ENCODE data around the gene CSRP1. TPM values are rescaled to one million over a fixed set of nuclear protein-coding genes. Genes with fewer than 3 reads are reported as not detected.

The CSRP1 gene
- polyA plus RNA-seq, 2 of the 4 experiments (the other 2 are of a cell fraction): 277 to 655 TPM

DNA sequence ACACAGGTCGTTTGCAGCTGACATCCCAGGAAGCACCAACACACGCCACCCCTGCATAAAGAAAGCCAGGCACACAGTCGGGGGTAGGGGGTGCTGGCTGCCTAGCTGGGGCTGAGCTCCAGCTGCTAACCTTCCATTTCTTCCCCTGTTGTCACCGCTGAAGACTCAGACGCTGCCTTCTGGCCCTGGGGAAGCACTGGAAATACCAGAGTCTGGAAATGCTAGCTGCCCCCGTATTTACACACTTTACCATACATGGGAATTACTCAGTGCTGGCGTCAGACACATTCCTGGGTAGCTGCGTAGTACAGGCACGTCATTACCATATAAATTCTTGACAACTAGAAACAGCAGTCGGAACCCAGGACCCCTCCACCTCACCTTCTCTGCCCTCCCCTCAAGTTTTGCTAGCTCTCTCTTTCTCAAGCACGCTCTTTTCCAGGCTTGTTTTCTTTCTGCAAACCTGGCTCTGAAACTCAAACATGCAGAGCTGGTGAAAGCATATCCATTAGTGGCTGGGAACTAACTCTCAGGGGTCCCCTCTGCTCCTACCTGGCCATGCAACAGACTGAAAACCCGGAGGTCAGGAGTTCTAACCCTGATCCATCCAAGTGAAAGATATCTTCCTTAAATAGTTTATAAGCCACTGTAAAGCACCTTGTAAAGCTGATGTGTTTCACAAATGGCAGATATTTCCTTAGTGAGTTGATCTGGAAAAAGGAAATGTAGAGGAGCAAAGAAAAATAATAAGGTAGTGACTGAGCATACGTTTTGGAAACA is 3.3 kb downstream of the CSRP1 start:
- Histone ChIP-seq H3K4me1 (peaks cover 73% of the 10 kb centered on the region), H3K4me2 (peak overlapping the region; percentile 85), H3K4me3 (peak overlapping the region; percentile 66), H3K27ac (peak overlapping the region; percentile 87 to 96), H3K9me3 (no peaks in the 10 kb centered on the region)
- FAIRE-seq: no peak
- ATAC-seq: peak; percentile 62 to 74
- CTCF ChIA-PET: interaction anchor here (1.4 to 49.4 kb wide), 4 partner anchors 10 to 200 kb away, joined by 3 to 1452 read pairs (median 914); partner anchors contain the start of gene CSRP1
- POLR2A ChIA-PET: interaction anchor here (0.5 to 2.7 kb wide), 8 partner anchors 9 to 311 kb away, joined by 3 to 21 read pairs (median 8); no protein-coding TSS in a partner anchor
- 2% methylated on average over 13 of the region's 13 CpGs for WGBS (ENCODE audit: missing lambda C conversion rate)
- DNase-seq (ENCODE audit: low read depth in 1 of 2, low spot score in 1 of 2): peak; percentile 75 to 93
- 0 out of 2 replicates have a peak, but pooled peaks have one; percentile 56 for TF ChIP-seq FOSL2 (IDR thresholded peaks at IDR 0.05)
- peak; percentile 91 for TF ChIP-seq FOSL2 (CRISPR knock-in tag; IDR thresholded peaks at IDR 0.05)
- TF ChIP-seq, protein P1, sequence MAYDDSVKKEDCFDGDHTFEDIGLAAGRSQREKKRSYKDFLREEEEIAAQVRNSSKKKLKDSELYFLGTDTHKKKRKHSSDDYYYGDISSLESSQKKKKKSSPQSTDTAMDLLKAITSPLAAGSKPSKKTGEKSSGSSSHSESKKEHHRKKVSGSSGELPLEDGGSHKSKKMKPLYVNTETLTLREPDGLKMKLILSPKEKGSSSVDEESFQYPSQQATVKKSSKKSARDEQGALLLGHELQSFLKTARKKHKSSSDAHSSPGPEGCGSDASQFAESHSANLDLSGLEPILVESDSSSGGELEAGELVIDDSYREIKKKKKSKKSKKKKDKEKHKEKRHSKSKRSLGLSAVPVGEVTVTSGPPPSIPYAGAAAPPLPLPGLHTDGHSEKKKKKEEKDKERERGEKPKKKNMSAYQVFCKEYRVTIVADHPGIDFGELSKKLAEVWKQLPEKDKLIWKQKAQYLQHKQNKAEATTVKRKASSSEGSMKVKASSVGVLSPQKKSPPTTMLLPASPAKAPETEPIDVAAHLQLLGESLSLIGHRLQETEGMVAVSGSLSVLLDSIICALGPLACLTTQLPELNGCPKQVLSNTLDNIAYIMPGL (CRISPR knock-in tag; IDR thresholded peaks at IDR 0.05; ENCODE audit: borderline replicate concordance): no peak
- TF ChIP-seq, protein P2, sequence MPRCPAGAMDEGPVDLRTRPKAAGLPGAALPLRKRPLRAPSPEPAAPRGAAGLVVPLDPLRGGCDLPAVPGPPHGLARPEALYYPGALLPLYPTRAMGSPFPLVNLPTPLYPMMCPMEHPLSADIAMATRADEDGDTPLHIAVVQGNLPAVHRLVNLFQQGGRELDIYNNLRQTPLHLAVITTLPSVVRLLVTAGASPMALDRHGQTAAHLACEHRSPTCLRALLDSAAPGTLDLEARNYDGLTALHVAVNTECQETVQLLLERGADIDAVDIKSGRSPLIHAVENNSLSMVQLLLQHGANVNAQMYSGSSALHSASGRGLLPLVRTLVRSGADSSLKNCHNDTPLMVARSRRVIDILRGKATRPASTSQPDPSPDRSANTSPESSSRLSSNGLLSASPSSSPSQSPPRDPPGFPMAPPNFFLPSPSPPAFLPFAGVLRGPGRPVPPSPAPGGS (IDR thresholded peaks at IDR 0.05): no peak
- peak in 1 of 2 experiments; percentile 24; a peak in 1 of 5 replicates for TF ChIP-seq RAD21 (conservative IDR thresholded peaks at IDR 0.05 in 1 of 2, IDR thresholded peaks at IDR 0.05 in 1 of 2)
- TF ChIP-seq, protein P3, sequence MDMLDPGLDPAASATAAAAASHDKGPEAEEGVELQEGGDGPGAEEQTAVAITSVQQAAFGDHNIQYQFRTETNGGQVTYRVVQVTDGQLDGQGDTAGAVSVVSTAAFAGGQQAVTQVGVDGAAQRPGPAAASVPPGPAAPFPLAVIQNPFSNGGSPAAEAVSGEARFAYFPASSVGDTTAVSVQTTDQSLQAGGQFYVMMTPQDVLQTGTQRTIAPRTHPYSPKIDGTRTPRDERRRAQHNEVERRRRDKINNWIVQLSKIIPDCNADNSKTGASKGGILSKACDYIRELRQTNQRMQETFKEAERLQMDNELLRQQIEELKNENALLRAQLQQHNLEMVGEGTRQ (IDR thresholded peaks at IDR 0.05): no peak
- TF ChIP-seq CEBPB (IDR thresholded peaks at IDR 0.05): peak in 1 of 2 experiments; percentile 72; a peak in 2 of 4 replicates
- peak; percentile 68 for TF ChIP-seq JUNB (IDR thresholded peaks at IDR 0.05)
- TF ChIP-seq JUN (IDR thresholded peaks at IDR 0.05): peak; percentile 52 to 84; a peak in 4 of 5 replicates
- TF ChIP-seq CBX2 (IDR thresholded peaks at IDR 0.05; ENCODE audit: borderline replicate concordance, low read depth): no peak
- TF ChIP-seq, protein P4, sequence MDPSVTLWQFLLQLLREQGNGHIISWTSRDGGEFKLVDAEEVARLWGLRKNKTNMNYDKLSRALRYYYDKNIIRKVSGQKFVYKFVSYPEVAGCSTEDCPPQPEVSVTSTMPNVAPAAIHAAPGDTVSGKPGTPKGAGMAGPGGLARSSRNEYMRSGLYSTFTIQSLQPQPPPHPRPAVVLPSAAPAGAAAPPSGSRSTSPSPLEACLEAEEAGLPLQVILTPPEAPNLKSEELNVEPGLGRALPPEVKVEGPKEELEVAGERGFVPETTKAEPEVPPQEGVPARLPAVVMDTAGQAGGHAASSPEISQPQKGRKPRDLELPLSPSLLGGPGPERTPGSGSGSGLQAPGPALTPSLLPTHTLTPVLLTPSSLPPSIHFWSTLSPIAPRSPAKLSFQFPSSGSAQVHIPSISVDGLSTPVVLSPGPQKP (IDR thresholded peaks at IDR 0.05; ENCODE audit: low read depth, low read length): no peak
- 0 out of 2 replicates have a peak, but pooled peaks have one; percentile 4 for TF ChIP-seq HEYL (CRISPR knock-in tag; IDR thresholded peaks at IDR 0.05)
- no peak for TF ChIP-seq SREBF2 (IDR thresholded peaks at IDR 0.05)
- peak; percentile 77 to 90; a peak in 4 of 5 replicates for TF ChIP-seq EP300 (IDR thresholded peaks at IDR 0.05)
- TF ChIP-seq, protein P5, sequence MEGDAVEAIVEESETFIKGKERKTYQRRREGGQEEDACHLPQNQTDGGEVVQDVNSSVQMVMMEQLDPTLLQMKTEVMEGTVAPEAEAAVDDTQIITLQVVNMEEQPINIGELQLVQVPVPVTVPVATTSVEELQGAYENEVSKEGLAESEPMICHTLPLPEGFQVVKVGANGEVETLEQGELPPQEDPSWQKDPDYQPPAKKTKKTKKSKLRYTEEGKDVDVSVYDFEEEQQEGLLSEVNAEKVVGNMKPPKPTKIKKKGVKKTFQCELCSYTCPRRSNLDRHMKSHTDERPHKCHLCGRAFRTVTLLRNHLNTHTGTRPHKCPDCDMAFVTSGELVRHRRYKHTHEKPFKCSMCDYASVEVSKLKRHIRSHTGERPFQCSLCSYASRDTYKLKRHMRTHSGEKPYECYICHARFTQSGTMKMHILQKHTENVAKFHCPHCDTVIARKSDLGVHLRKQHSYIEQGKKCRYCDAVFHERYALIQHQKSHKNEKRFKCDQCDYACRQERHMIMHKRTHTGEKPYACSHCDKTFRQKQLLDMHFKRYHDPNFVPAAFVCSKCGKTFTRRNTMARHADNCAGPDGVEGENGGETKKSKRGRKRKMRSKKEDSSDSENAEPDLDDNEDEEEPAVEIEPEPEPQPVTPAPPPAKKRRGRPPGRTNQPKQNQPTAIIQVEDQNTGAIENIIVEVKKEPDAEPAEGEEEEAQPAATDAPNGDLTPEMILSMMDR (IDR thresholded peaks at IDR 0.05): no peak
- TF ChIP-seq BHLHE40 (IDR thresholded peaks at IDR 0.05; ENCODE audit: low read depth, low read length): no peak
- no peak for TF ChIP-seq TP53 (CRISPR knock-in tag; IDR thresholded peaks at IDR 0.05)
- TF ChIP-seq, protein P6, sequence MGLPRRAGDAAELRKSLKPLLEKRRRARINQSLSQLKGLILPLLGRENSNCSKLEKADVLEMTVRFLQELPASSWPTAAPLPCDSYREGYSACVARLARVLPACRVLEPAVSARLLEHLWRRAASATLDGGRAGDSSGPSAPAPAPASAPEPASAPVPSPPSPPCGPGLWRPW (IDR thresholded peaks at IDR 0.05): no peak
- no peak for TF ChIP-seq ZNF302 (CRISPR knock-in tag; IDR thresholded peaks at IDR 0.05)
- TF ChIP-seq, protein P7, sequence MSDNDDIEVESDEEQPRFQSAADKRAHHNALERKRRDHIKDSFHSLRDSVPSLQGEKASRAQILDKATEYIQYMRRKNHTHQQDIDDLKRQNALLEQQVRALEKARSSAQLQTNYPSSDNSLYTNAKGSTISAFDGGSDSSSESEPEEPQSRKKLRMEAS (IDR thresholded peaks at IDR 0.05): peak; percentile 85
- TF ChIP-seq HOXB5 (CRISPR knock-in tag; IDR thresholded peaks at IDR 0.05): peak; percentile 72
- peak; percentile 82; the same call in 1 of the 2 replicates for TF ChIP-seq HOXB13 (CRISPR knock-in tag; IDR thresholded peaks at IDR 0.05; ENCODE audit: low read depth)
- TF ChIP-seq NFE2L2 (conservative IDR thresholded peaks at IDR 0.05; ENCODE audit: low read length): no peak
- TF ChIP-seq FOSB (CRISPR knock-in tag; IDR thresholded peaks at IDR 0.05): no peak
- no peak for TF ChIP-seq RNF2 (IDR thresholded peaks at IDR 0.05; ENCODE audit: borderline replicate concordance, low read depth)
- no peak for TF ChIP-seq PHF8 (IDR thresholded peaks at IDR 0.05; ENCODE audit: borderline replicate concordance, low read depth)
- peak; percentile 49; the same call in 1 of the 2 replicates for TF ChIP-seq POLR2AphosphoS2 (conservative IDR thresholded peaks at IDR 0.05; ENCODE audit: low read length)
- peak; percentile 3 for TF ChIP-seq ZFP36 (IDR thresholded peaks at IDR 0.05; ENCODE audit: borderline replicate concordance, partially characterized antibody)
- TF ChIP-seq MAFK (IDR thresholded peaks at IDR 0.05; ENCODE audit: partially characterized antibody): no peak
- peak; percentile 86; the same call in 1 of the 2 replicates for TF ChIP-seq GATA3 (IDR thresholded peaks at IDR 0.05; ENCODE audit: borderline replicate concordance)
- no peak for TF ChIP-seq MAZ (IDR thresholded peaks at IDR 0.05; ENCODE audit: borderline replicate concordance, low read depth, low read length)
